HG03575 (cell line): ENCODE data around the gene PCDHGC5.

ENCODE experiments used
- ATAC-seq: cut with Tn5 transposase; IDR thresholded peaks from one replicate; pipeline ENCODE4 v1.9.1; 2021; ENCODE audit not compliant: unreplicated experiment, insufficient number of reproducible peaks, low FRiP score; ENCODE audit errors: extremely low read depth

PCDHGC5 gene

DNA sequence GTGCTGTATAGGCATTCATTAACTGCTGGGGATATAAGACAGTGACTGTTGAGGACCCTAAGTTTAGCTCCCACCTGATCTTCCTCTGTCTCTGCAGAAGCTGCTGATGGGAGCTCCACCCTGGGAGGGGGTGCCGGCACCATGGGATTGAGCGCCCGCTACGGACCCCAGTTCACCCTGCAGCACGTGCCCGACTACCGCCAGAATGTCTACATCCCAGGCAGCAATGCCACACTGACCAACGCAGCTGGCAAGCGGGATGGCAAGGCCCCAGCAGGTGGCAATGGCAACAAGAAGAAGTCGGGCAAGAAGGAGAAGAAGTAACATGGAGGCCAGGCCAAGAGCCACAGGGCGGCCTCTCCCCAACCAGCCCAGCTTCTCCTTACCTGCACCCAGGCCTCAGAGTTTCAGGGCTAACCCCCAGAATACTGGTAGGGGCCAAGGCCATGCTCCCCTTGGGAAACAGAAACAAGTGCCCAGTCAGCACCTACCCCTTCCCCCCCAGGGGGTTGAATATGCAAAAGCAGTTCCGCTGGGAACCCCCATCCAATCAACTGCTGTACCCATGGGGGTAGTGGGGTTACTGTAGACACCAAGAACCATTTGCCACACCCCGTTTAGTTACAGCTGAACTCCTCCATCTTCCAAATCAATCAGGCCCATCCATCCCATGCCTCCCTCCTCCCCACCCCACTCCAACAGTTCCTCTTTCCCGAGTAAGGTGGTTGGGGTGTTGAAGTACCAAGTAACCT, 22.1 kb downstream of the PCDHGC5 start:
- ATAC-seq: no peak

DNA sequence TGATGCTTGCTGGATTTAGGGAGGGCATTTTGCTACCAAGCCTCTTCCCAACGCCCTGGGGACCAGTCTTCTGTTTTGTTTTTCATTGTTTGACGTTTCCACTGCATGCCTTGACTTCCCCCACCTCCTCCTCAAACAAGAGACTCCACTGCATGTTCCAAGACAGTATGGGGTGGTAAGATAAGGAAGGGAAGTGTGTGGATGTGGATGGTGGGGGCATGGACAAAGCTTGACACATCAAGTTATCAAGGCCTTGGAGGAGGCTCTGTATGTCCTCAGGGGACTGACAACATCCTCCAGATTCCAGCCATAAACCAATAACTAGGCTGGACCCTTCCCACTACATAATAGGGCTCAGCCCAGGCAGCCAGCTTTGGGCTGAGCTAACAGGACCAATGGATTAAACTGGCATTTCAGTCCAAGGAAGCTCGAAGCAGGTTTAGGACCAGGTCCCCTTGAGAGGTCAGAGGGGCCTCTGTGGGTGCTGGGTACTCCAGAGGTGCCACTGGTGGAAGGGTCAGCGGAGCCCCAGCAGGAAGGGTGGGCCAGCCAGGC, 23.0 kb downstream of the PCDHGC5 start:
- ATAC-seq: no peak

DNA sequence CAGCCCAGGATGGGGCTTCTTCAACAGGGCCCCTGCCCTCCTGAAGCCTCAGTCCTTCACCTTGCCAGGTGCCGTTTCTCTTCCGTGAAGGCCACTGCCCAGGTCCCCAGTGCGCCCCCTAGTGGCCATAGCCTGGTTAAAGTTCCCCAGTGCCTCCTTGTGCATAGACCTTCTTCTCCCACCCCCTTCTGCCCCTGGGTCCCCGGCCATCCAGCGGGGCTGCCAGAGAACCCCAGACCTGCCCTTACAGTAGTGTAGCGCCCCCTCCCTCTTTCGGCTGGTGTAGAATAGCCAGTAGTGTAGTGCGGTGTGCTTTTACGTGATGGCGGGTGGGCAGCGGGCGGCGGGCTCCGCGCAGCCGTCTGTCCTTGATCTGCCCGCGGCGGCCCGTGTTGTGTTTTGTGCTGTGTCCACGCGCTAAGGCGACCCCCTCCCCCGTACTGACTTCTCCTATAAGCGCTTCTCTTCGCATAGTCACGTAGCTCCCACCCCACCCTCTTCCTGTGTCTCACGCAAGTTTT, 23.6 kb downstream of the PCDHGC5 start:
- no peak for ATAC-seq

DNA sequence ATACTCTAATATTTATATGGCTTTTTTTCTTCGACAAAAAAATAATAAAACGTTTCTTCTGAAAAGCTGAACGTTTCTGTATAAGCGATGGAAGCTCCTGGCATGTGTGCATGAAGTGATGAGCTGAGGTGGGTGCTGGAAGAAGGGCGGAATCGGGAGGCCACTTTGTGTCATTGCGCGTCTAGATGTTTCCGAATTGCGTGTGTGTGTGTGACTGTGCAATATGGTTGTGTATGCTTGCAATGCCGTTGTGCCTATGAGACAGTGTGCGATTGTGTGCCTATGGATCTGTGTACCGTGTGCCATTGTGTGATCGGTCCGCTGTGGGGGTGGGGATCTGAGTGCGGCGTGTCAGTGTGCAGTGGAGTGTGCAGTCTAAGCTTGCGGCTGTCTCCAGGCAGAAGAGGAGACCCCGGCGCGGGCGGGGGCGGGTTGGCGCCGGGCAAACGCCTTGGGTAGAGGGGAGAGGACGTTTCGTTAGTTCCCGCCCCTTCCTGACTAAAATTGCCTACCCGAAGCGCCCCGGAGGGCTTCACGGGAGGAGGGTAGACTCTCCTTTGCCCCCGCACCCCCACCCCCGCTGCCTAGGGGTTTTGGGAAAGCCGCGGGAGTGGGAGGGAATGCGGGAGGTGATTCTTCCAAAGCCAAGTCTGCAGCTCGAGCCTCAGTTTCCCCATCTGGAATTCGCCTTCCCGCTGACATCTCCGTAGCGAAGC, 24.2 kb downstream of the PCDHGC5 start:
- ATAC-seq: no peak

DNA sequence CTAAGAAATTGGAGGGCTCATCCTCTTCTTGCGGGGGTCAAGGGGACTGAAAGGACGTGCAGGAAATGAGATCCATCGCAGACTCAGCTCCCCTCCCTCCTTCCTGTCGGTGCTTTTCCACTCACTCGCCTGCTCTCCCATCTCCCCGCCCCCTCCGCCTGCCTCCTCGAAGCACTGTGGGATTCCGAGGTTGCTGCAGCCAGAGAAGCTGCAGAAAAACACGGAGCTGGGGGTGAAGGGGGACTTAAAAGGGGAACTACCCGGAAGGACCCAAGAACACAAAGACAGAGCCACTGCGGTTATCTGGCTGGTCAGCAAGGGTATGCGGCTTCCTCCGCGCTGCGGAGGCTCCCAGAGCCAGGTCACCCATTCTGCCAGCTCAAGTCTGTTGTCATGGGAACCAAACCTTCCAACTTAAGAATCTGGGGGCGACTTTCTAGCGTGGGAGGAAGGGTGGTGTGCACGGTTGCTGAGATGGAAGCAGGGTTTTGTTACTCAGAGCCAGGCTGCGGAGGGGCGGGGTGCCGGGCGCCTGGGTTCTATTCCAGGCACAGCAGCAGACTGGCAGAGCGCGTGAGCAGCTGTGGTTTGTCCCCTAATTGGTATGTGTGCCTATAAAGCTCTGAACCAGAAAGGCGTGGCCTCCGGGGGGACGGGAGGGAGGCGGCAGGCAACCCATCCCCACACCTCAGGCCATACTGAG, 24.9 kb downstream of the PCDHGC5 start:
- ATAC-seq: no peak

DNA sequence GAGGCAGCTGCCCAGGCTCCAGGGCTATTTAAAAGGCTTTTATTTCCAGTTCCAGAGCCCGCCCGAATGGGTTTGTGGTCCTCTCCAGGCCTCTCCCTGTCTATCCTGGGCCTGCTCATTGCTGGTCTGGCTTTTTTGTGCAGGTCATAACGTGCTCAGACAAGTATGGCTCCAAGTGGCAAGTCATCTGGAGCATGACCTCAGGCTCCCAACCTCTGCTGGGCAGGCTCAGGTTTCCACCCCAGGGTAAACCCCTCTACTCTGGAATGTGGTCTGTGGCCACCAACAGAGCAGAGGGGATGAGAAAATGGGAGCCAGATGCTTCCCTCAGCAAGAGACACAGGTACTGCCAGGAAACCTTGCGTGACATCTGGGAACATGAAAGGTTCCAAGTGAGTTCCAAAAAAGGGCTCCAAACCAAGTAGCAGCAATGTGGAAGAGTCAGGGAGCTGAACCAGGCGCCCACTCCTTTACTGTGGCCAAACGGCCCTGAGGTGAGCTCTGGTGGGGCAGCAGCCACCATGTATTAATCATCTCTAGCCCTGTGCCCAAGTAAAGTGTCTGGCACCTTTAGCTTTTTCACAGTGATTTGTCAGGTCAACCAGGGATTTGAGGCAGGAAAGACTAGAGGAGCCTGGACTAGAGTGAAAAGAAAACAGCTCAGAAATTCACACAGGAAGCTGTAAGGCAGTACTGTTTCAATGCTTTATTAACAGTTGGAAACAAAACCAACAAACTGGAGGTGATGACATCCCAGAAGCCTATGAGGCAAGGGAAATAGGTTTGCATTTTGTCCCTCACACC, 25.7 kb downstream of the PCDHGC5 start:
- no peak for ATAC-seq

DNA sequence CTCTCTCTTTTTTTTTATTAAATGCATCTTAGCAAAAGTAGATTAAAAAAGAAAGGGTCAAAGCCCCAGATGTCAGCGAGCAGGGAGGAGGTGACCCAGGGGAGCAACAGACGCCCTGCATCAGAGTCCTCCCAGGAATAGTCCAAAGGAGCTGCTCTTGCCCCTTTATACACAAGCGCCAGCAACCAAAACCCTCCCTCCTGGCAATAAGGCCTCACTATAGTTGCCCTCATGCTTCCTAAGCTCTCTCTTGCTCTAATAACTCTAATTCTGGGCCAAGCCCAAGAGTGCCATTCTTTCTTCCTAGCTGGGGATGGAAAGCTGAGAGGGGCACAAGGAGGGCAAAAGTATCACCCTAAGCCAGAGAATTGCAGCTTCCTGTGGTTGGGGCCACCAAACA, 26.3 kb downstream of the PCDHGC5 start:
- ATAC-seq: no peak

DNA sequence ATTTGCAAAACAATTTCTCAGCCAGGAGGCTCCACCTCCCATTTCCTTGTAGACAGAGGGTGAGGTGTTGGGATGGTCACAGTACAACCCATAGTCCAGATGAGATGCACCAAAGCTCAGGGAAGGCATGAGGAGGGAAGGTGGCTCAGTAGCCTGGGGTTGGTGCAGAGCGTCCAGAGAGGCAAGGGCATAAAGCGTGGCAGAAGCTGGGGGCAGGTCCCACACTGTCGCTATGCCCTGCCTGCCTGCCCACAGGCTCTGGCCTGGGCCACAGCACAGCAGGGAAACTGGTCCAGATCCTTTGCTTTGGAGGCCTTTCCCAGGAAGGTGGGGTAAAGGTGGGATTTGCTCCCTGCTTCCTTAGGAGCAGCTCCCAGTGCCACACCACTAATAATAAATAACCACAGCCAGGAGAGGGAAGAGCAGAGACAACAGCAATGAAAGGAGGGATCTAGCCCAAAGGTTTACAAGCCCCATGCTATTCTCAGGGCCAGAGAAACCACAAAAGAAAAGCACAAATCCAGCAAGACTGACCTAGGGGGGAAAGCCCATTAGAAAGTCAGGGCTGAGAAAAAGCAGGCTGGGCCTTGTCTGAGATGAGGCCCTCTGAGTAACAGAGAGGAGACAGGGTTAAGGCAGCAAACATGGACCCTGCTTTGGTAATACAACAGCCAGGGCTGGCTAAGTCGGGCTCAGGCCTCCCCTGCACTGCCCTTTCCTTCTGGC, 27.2 kb downstream of the PCDHGC5 start:
- ATAC-seq: no peak

DNA sequence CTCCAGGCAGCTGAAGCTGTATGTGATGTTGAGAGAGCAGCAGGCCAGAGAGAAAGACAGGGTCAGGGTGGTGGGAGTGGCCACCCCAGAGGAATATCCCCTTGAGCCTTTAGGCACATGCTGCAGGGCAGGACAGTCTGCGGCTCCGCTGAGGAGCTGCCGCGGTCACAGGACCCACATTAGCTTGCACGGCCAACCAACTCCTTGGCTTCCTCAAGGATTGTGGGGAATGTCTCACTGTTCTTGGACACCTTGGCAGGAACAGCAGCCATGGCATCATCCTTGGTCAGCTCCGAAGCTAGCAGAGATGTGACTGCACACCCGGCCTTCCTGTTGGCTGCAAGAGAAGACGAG, 27.8 kb downstream of the PCDHGC5 start:
- no peak for ATAC-seq

DNA sequence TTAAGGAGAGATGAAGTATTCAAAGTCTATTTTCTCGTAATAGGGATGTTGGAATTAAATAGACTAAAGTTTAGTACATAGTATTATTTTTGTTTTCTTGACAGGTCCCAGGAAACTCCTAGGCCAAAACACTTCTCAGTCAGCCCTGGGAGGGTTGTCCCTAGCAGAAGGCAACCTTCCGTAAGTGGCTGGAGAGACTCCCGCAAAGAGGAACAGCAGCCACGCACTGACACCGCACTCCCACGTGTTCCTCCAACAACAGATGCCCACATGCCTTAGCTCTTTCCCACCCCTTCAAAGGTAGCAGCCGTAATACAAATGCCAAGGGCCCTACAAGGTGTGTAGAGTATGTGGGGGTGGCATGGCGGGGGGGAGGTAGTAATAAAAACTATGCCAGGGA, 28.4 kb downstream of the PCDHGC5 start:
- no peak for ATAC-seq

DNA sequence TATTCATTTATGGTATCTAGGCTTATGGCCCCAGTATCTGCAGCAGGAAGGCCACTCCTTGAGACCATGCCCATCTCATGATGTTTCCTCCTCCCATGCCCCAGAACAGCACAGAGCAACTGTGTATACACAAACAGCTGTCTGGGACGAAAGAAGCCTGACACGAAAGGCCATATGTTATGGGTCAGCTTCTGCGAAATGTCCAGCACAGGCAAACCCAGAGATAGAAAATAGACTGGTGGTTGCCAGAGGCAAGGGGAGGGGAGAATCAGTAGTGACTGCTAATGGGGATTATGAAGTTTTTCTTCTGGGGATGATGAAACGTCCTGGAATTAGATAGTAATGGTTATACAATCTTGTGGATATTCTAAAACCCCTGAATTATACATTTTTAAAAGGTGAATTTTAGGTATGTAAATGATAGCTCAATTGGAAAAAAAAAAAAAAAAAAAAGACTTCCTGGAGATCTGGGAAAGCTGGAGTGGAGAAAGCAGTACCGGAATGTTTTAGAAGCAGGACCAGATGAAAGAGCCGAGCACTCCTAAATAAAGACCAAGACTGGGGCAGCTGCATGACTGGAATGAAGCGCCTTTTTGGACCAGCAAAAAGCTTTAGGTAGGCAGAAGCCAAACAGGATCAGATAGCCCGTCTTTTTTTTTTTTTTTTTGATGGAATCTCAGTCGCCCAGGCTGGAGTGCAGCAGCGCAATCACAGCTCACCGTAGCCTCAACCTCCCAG, 29.2 kb downstream of the PCDHGC5 start:
- ATAC-seq: no peak

DNA sequence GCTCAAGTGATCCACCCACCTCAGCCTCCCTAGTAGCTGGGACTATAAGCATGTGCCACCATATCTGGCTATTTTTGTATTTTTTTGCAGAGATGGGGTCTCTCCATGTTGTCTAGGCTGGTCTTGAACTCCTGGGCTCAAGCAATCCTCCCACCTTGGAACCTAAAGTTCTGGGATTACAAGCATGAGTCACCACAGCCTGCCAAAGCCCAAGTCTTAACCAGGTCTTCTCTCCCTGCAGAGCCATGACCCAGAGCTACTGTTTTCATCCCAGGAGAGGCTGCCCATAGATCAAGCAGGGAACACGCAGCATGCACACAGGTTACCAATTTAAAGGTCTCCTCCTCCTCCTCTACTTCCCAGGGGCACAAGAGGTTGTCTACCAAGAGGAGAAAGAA, 29.7 kb downstream of the PCDHGC5 start:
- no peak for ATAC-seq

DNA sequence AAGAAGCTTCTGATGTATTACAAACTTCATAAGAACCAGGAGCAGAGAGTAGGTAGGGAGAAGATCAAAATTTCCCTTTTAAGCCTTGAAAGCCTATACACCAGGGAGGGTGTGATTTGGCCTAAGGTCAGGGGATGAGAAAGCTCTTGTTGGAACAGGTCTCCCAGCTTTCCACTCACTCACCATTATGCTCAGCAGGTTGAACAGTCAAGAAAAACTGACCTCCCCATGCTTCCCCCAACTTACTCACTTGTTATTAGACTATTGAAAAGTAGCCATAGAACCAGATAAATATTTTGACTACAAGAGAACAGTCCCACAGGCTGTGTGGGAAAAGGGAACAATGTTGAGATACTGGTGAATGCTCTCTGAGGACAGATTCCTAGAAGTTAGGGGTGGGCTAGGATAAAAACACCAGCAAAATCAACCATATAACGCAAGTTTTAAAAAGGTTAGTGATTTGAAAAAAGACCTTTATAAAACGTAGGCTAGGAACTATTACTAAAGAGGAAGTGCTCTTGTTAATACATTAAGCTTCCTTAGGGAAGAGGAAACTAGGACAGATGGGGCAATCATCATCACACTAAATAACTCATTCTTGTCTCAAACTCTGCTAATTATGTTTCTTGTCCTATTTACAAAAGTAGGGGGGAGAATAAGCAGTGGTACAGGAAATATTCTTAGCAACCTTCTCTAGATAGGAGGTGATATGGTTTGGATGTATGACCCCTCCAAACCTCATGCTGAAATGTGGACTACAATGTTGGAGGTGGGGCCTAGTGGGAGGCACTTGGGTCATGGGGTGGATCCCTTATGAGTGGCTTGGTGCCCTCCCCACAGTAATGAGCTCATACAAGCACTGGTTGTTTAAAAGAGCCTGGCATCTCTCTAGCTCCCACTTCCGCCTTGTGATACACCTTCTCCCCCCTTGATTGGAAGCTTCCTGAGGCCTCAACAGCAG, 31.0 kb downstream of the PCDHGC5 start:
- ATAC-seq: no peak

DNA sequence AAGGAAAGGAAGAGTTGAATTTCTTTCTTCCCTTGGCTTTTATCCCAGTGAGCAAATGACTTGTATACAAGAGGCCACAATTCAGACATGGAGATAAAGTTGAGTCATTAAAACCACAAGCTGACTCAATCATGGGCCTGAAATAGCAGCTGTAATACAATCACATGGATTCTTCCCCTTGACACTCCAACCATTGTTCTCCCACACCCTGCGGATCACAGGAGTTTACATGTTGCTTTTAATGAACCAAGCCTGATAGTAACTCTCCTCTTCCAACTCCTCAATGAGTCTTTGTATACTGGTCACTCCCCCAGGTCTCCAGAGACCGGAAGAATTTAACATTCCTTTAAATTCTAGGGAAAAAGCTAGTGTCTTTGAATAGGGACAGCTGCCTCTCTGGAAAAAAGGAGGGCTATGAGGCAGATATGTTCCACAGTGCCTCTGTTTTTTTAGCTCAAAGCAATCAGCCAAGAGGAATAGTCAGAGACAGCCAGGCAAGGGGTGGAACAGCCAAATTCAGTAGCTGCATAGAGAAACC, 32.4 kb downstream of the PCDHGC5 start:
- ATAC-seq: no peak

DNA sequence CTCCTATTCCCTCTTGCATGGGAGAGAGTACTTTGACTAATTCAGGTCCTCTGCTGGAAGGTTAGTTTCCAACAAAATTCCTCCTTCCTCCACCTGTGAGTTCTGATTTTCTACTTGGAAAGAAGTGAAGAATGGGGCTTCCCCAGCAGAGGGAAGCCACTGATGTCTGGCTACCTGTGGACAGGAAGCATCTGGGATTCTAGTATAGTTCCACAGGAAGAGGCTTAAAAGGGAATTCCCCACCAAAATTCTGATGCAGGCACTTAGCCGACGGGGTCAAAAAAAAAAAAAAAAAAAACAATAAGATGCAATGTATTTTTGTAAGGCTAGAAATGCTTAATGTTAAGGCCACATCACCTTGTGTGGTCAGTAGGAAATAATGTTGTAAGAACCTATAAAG, 33.4 kb downstream of the PCDHGC5 start:
- no peak for ATAC-seq

DNA sequence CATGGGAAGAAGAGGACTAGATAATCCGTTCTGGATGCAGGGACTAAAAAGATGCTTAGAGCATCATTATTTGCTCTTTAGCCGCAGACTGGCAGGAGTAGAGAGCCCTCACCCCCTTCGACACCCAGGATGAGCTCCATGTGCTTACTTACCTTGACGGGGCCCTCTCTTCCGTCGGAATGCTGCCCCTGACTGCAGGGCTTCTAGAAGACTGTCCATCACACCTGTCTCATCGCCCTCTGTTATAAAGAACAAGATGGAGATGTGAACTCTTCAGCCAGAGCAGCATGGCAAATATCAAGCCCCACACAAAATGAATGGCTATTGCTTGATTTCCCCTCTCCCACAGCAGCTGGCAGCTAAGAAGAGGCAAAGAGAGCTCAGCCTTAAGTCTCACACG, 35.1 kb downstream of the PCDHGC5 start:
- ATAC-seq: no peak
